Muscle of back (tissue), 11 donors: Measurements from ENCODE around the gene FERMT1. TPM values are rescaled to one million over a fixed set of nuclear protein-coding genes. Genes with fewer than 3 reads are reported as not detected.
"Not testable (repeated sequence)": the region's sequence is repeated elsewhere in the genome, so short reads cannot be mapped to it uniquely, and the experiment has no call there.

ENCODE experiments used
- DNase-seq, 3 donors: peaks; one replicate each; pipeline versions ENCODE4 v3.0.0 to v3.0.0-alpha.2; 2013
- polyA plus RNA-seq, 10 donors: library from polyadenylated mRNA; unstranded; fragments of 120-200 nt; gene quantifications; one replicate each; pipeline ENCODE4 v1.2.1, GENCODE V29; 2013; ENCODE audit not compliant: insufficient read length in 10 of 10

The FERMT1 gene
- polyA plus RNA-seq, 10 donors: 0.23 to 3.8 (median 0.42) TPM

DNA sequence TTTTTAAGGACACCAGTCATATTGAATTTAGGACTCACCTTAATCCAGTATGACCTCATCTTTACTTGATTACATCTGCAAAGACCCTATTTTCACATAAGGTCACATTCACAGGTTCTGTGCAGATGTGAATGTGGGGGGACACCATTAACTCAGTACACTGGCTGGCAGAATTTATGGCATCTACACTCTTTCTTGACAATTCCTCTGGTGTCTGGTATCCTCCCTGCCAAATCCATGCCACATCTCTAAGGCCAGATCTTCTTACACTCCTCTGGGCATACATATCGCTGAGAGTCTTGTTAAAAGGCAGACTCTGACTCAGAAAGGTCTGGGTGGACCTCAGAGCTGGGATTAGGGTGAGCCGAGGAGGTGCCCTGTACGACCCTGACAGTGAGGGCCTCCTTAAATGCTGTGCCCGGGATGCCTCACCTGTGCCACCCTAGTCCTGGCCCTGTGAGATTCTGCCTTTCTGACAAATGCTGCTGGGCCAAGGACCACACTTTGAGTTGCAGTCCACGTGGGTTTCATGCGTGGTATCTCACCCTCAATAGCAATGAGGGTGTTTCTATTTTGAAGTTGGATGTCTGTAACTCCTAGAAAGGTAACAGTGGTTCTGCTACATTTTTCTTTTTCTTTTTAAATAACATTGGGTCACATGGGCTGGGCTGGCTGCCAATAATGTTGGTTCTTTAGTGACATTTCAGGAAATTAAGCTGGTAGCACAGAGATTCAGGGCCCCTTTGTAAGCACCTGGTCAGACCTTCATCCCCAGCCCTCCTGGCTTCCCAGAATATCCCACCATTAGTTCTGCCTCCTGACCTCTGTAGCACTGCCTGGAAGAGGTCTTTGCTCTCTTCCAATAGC, 51.8 kb downstream of the FERMT1 start:
- no peak for DNase-seq

DNA sequence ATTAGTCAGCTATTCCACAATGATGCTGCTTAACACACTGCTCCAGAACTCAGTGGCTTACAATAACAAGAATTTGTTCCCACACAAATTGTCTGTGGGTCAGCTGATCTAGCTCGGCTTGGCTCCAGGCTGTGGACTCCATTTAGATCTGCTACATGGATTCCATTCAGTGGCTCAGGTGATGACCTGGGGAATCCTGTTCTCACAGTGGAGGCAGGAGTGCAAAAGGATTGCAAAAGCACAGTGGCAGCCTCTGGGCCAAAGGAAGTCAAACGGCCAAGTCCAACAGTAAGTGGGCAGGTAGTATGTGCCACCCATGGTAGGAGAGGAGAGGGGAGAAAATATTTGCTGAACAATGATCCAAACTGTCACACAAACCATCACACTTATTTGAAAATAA, 53.2 kb downstream of the FERMT1 start:
- no peak for DNase-seq

DNA sequence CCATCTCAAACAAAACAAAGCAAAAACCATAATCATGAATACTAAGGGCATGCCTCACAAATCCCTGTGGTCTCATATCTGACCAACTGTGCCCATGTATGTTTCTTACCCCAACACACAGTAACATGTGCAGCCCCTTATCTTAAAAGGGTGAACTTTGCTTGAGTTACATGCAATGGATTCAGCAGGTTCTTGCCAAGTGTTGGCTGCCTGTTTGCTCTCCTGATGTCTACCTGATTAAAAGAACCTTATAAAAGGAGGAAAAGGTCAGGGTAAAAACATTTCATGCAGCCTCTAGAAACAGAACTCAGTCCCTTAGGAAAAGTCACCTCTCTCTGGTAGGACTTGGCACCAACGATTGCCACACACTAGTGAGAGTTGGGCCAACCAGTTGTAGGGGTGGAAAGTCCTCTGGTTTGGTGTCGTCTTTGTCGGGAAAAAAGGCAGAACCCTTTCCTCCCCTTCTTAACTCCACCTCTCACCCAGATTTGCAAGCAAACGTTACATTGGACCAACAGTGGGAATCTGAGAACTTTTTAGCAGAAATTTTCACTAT, 55.0 kb downstream of the FERMT1 start:
- DNase-seq: no peak

DNA sequence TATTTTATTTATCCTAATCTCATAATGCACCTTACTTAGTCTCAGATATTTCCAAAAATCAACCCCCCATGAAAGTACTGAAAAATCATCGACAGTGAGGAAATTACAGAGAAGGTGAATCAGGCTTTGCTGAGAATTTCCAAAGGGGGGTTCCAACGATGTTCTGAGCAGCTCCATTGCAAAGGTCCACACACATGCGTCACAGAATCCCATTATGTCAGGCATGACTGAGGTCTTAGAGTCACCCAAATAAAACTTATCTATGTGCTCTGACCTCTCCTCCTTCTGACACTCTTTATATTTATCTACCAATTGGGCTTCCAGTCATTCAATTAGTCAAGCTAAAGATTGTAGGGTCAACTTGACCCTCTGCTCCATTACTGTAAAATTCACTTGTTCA, 56.2 kb downstream of the FERMT1 start:
- DNase-seq: no peak

DNA sequence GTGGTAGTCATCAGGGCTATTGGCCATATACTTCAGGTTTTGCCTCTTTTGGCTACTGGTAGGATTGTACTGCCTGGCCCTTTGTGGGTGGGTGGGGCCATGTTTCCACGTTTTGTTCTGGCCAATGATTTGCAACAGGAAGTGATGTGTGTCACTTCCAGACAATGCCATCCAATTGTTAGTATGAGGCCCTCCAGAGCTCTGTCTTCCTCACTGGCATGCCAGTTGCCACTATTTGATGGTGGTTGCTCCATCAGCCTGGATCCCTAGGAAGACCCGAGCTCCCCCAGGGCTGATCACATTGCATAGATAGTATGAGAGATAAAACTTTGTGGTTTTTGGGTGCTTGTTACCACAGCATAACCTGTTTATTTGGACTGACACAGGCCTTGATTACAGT, 61.3 kb downstream of the FERMT1 start:
- DNase-seq: no peak

DNA sequence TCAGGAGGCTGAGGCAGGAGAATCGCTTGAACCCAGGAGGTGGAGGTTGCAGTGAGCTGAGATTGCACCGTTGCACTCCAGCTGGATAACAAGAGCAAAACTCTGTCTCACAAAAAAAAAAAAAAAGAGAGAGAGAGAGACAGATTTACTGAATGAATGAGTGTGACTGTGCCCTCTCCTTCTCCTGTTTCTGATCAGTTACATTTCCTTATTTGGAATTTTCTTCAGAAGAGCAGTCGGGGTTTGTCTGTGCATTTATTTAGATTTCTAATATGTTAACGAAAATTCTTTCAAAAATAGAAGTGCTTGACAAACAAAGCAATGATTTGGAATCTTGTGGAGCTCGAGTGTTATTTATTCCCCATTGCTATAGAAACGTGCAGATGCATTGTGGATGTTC, 62.6 kb downstream of the FERMT1 start:
- no peak for DNase-seq

DNA sequence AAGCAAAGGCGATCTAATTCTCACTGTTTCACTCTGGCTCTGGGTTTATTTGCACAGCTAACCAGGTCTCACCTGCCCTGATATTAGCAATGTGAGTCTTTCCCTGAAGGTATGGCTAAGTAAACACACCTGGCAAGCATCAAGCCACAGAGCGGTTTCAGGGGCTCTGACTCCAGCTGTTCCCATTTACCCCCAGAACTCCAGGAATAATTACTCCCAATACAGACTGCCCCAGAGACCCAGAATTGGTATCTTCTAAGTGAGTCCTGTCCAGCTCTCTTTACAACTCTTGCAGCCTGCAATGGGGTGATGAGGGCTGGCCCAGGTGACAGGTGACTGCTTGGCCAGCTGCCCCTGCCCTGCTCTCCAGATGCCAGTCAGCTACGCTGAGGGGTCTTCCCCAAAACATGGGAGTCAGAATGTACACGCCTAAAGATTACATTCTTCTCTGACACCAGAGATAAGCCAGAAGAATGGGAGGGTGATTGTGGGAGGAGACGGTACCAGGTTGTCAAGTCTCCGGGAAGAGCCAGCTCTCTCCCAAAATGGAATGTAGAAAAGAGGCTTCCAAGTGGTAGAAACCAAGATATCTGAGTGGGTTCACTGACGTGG, 64.0 kb downstream of the FERMT1 start:
- DNase-seq: no peak

DNA sequence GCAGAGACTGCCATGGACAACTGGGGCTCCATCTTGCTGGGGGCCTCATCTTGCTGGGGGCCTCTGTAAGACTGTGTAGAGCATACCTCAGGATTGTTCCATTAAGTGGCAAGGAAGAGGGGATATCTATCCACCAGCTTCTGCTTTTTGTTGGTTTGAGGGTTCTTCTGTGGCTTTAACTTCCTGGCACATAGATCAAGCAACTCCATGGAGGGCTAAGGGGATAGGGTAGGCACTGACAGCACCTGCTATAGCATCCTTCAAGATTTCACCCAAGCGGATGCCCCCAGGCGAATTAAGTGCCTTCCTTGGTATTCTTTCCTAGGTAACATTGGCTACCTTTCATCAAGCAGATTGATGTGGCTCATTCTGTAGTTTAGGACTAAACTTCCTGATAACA, 65.1 kb downstream of the FERMT1 start:
- DNase-seq: no peak

DNA sequence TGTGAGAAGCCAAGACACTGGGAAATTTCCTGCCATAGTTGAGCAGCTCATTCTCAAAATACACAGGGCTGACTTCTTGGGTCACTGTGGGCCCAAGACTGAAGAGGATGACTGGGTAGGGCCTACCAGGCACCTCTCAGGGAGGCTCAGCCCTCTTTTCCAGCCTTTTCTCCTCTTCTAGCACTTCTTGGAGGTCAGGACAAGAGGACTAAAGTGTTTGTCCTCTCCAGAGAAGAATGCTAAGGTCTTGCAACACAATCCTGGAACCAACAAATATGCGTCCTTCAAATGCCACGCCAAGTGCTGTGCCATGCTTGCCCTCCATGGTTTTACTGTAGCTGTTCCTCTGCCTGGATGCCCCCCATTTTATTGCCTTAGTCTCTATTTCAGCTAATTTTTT, 65.7 kb downstream of the FERMT1 start:
- DNase-seq: no peak

DNA sequence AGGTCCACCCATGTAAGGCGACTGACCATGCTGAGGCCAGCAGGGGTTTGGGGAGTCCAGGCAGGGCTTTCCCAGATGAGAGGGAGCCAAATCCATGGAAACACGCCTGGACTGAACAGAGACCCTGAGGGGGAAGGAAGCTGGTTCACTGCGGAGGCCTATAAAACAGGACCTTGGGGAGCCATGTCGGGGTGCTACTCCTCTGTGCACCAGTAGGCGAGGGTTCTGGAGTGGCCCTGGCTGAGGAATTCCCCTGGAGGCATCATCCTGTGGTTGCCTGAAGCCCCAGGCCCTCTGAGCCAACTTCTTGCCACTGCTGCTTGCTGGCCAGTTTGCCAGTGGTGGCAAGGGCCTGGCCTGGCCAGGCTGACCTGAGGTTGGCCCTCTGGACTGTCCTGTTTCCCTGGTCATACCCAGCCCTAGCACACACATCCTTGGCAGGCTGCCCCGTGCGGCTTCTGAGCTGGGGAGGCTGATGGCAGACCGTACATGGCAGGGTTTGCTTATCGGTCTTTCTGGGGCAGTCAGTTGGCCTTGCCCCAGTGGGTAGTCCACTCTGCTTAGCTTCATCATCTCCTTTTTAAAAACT, 66.8 kb downstream of the FERMT1 start:
- DNase-seq: no peak

DNA sequence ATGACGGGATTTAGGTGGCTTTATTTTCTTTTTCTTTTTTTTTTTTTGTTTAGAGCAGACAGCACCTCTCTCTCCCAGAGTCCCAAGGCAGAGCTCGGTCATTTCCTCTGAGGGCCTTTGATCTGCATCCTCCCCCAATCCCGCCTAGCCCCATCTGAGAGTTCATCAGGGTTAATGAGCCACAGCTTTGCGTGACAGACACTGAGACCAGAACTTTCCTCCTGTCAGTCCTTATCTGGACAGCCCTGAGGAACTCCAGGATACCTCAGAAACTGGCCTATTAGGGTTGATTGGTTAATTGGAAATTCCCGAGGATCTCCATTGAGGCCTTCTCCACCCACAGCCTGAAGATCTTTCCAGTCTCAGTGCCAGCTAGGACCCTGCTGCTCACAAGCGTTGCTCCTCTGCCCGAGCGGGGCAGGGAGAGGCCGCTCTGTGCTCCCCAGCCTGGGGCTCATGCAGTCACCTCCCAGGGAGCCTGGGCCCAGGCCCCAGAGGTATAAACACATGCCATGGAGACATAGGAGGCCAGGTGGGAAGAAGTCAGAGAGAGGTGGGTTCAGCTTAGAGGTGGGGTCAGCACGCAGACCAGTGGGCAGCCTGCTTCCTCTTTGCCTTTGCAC, 67.6 kb downstream of the FERMT1 start:
- DNase-seq: no peak

DNA sequence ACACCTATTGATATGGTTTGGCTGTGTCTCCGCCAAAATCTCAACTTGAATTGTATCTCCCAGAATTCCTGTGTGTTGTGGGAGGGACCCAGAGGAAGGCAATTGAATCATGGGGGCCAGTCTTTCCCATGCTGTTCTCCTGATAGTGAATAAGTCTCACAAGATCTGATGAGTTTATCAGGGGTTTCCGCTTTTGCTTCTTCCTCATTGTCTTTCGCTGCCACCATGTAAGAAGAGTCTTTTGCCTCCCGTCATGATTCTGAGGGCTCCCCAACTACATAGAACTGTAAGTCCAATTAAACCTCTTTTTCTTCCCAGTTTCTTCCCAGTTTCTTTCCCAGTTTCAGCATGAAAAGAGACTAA, 68.2 kb downstream of the FERMT1 start:
- DNase-seq: not testable (repeated sequence)

DNA sequence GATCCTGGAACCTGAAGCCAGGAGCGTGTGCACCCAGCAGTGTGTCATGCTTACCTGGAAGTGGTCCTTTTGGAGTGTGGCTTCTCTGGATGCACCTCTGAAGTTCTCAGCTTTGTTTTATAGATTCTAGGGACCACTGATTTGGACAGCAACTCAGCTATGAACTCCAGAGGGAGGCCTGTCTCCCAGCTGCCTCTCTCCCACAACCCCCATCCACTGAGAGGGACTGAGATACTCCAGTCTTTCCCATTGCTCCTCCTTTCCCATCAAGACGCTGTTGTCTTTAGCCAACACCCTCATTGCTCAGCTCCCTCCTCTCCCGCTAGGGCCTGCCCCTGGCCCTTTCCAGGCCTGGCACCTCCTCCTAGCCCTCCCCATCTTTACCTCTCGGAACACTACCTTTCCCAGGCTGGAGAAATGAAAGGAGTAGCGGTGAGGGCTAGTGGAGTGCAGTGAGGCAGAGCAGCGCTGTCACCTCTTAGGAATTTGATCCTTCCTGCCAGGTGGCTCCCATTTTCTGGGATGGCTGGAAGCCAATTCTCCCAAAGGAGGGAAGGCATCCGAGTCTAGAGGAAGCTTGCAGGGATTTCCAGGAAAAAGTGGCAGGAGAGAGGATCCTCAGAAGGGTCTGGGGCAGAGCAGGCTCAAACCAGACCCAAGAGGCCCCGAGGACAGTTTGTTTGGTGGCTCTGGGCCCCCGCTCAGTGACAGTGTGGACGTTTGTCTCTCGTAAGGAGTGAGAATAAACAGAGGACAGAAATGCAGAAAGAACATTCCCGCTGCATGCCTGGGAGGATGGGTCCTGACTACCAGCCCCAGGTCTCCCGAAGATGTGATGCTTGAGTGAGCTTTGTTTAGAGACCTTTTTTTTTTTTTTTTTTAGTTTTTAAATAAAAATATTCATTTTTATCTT, 68.8 kb downstream of the FERMT1 start, which contains the start of gene LRRN4:
Gene LRRN4 (minus strand): TSS at position 285 of the 913 bp plus-strand sequence. CDS start 1,261 bp downstream, outside the sequence.
- peak in 2 of 3 donors; percentile 23 to 24 for DNase-seq

DNA sequence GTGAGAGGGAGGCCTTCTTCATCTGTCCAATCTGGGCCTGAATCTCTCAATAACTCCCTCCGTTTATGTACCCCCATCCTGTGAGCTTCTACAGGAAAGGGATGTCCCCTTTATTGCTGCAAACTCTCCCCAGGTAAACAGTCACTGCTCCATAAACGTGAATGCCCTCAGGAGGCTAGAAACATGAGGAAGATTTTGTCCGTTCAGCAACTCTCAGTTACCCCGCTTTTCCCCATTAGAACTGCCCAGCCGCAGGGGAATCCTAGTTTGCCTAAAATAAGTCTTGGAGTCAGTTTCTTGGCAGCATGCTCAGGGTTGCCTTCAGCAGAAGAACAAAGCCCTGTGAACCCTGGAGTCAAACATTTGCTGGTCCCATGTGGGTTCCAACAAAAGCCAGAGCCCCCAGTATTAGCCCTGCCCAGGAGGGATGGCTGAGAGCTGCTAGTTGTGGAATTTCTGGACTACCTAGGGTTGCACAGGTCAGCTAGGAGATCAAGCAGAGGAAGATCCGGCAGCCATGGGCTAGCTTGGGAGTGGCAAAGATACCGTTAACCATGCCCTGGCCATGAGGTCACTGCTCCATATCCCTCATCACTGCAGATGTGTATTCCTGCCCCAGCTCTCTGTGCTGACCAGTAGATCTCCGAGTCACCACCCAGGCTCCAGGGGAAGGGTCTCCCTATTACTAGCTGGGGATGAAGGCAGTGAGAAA, 69.6 kb downstream of the FERMT1 start:
- DNase-seq: no peak

DNA sequence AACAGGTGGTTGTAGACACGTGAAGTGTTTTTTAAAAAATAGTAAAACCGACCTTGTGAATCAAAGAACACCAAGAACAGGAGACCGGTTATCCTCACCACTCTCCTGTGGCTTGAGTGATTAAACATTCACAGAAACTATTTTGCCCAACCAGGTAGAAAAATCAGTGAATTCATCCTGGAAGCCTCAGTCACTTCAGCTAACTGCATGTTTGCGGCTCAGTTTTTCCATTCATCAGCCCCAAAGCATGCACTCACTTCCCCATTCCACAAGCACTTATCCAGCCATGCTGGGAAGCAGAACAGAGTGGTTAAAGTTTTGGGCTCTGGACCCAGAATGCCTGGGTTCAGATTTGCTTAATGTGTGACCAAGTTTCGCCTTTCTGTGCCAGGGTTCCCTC, 71.3 kb downstream of the FERMT1 start:
- peak; percentile 43 to 49 (median 44) for DNase-seq

DNA sequence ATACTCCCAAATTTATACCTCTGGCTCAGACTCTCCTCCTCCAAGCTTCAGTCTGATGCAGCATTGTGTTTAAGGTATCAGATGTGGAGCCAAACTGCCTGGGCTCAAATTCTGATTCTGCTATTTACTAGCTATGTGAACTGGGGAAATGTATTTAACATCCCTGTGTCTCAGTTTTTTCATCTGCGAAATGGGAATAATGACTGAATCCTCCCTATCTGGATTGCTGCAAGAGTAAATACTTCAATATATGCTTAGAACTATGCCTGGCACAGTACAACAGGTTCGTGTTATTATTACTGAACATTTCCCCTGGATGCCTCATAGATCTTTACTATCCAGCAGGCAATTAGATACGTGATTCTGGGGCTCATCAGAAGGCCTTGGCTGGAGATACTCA, 74.4 kb downstream of the FERMT1 start:
- no peak for DNase-seq

DNA sequence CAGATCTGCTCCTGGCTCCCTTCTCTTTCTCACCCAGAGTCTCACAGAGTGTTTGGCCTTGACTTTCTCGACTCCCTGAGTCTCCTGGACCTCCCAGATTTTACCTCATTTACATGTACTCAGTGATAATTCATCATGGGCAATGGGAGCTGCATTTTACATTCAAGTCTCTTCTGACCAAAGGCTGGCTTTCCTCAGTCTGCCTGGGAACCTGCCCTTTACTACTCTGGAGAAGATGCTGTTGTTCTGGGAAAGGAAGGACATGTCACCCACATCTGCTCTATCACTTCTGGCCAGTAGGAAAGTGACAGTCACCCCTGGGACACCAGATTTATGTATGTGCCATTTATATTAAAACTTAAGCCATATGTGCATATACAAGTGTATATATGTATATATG, 76.4 kb downstream of the FERMT1 start:
- DNase-seq: no peak

DNA sequence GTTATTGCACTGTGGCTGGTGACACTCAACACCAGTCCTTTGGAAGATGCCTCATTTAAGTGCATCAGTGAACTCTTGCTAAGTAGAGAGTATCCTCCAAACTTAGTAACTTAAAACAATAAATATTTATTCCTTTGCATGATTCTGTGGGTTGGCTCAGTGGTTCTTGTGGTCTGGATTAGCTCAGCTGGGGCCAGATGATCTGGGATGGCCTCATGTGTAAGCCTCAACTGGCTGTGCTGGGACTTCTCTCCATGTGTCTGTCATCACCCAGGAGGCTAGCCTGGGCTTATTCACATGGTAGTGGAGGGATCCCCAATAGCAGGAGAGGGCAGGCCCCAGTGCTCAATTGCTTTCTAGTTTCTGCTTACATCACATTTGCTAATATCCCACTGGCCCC, 77.3 kb downstream of the FERMT1 start:
- DNase-seq: no peak

DNA sequence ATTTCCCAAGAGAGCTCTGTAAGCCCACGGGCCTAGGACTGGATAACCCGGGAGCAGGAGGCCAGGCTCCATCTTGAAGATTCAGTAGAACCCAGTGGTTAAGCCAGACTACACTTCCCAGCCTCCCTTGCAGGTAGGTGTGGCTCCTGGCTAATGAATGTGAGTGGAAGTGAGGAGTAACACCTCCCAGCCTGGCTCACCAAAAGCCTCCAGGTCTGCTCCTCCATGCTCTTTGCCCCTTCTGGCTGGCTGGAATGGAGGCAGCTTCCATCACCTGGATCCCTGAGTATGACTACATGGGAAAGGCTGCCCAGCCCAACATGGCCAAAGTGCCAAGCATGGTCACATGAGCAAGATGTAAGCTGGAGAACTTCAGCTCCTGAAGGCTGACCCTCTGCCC, 78.7 kb downstream of the FERMT1 start:
- no peak for DNase-seq

DNA sequence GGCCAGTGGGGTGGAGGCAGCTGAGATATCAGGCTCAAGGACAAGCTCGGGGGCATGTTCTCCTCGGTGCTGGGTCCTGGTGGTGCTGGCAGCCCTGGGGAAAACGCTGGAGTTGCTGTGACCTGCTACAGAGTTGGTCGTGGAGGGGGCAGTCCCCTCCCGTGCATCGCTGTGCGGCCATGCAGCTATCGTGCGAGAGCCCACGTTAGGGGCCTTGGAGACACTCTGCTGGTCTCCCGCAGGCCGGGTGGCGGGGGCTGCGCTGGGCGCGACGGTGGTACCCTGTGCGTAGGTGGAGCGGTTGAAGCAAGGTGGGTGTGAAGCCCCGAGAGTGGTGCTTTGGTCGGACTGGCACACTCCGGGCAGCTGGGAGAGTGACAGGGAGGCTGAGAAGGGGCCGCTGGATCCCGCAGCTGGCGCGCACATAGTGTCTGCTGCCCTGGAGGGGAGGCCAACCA, 81.0 kb downstream of the FERMT1 start:
- DNase-seq: no peak
